HCT116 (cell line): ENCODE results near the gene PCBP3. TPM values are rescaled to one million over a fixed set of nuclear protein-coding genes. Genes with fewer than 3 reads are reported as not detected.
"Not testable (repeated sequence)": the region's sequence is repeated elsewhere in the genome, so short reads cannot be mapped to it uniquely, and the experiment has no call there.

Experiments used
- ATAC-seq: fragments of 200-7000 bp; cut with Tn5 transposase; 2 replicates; pipeline ENCODE4 v1.9.1; 2020; ENCODE audit warnings: mild to moderate bottlenecking, moderate library complexity
- BruUV-seq: library from RNA; stranded (reverse); fragments of 400-500 nt; replicated peaks from 2 replicates; lab custom pipeline; 2021; lab: Mats Ljungman, UMichigan
- CTCF ChIA-PET: fragments of 300-600 bp; sonication (Branson Sonifier 250); formaldehyde crosslinking; loops from one replicate; lab custom pipeline; 2021; ENCODE audit warnings: antibody characterized with exemption; lab: Charles Lee
- POLR2A ChIA-PET: fragments of 300-600, 350-600 bp; sonication (Branson Sonifier 250); formaldehyde crosslinking; loops from one replicate; lab custom pipeline; 2021; ENCODE audit warnings: antibody characterized with exemption; lab: Charles Lee
- RAD21 ChIA-PET, 2 experiments: fragments of 300-600 bp; sonication (Branson Sonifier 250); formaldehyde crosslinking; loops; one replicate each; lab custom pipeline; 2023; ENCODE audit warnings: low total read pairs in 2 of 2; ENCODE audit not compliant: uncharacterized antibody in 2 of 2, unreplicated experiment in 2 of 2, low non-redundant PET in 1 of 2; lab: Charles Lee
- DNase-seq: peaks from one replicate; pipeline ENCODE4 v3.0.0-alpha.2; 2010; ENCODE audit warnings: low read depth, low spot score
- H2AFZ ChIP-seq: fragments of 200-600 bp; shearing (Covaris generic), sonication (generic); 2 replicates; pipeline ENCODE4 v1.6.1; 2017; ENCODE audit warnings: low read depth, mixed run types, mixed read lengths, antibody characterized with exemption, low read length; ENCODE audit not compliant: poor library complexity, severe bottlenecking
- H3K27ac ChIP-seq: 2 replicates; pipeline ENCODE4 v1.5.1; 2012; ENCODE audit warnings: low read depth, low read length
- H3K27me3 ChIP-seq: fragments of 200-600 bp; sonication (generic); 2 replicates; pipeline ENCODE4 v1.6.1; 2016; ENCODE audit warnings: mixed run types, low read length, mixed read lengths; ENCODE audit not compliant: insufficient read depth
- H3K36me3 ChIP-seq, 2 experiments: fragments of 200-500 bp in 1 of 2; fragments of 200-600 bp in 1 of 2; sonication (Bioruptor generic) in 1 of 2; sonication (generic) in 1 of 2; 2 replicates each; pipeline versions ENCODE4 v1.5.1 to v1.6.1; 2014 to 2016; ENCODE audit warnings: low read length in 2 of 2, inconsistent platforms in 1 of 2, mixed read lengths in 1 of 2, mixed run types in 1 of 2; ENCODE audit not compliant: insufficient read depth in 2 of 2, control insufficient read depth in 1 of 2
- H3K4me1 ChIP-seq, 2 experiments: fragments of 200-600 bp in 1 of 2; sonication (generic) in 1 of 2; 2 replicates each; pipeline versions ENCODE4 v1.5.1 to v1.6.1; 2012 to 2017; ENCODE audit warnings: low read length in 2 of 2, inconsistent platforms in 1 of 2, mild to moderate bottlenecking in 1 of 2, mixed read lengths in 1 of 2, mixed run types in 1 of 2, moderate library complexity in 1 of 2; ENCODE audit not compliant: insufficient read depth in 2 of 2, control insufficient read depth in 1 of 2
- H3K4me2 ChIP-seq: fragments of 200-600 bp; sonication (generic); 2 replicates; pipeline ENCODE4 v1.6.1; 2017; ENCODE audit warnings: mixed run types, low read length, mixed read lengths
- H3K4me3 ChIP-seq, 2 experiments: fragments of 200-600 bp in 1 of 2; sonication (generic) in 1 of 2; replicated peaks in 1 of 2; 2 replicates each; pipeline ENCODE4 v1.5.1; 2011 to 2016; ENCODE audit warnings: low read length in 2 of 2, control low read depth in 1 of 2, low read depth in 1 of 2, mild to moderate bottlenecking in 1 of 2, mixed read lengths in 1 of 2, mixed run types in 1 of 2
- H3K79me2 ChIP-seq: fragments of 200-600 bp; sonication (generic); 2 replicates; pipeline ENCODE4 v1.6.1; 2017; ENCODE audit warnings: mild to moderate bottlenecking, mixed run types, low read length, moderate library complexity, mixed read lengths; ENCODE audit not compliant: insufficient read depth
- H3K9ac ChIP-seq: fragments of 200-600 bp; sonication (generic); 2 replicates; pipeline ENCODE4 v1.6.1; 2016; ENCODE audit warnings: low read length, mixed read lengths
- H3K9me2 ChIP-seq: fragments of 200-600 bp; sonication (generic), shearing (Covaris generic); 2 replicates; pipeline ENCODE4 v1.6.1; 2017; ENCODE audit warnings: mixed run types, mild to moderate bottlenecking, moderate library complexity; ENCODE audit not compliant: insufficient read depth
- H3K9me3 ChIP-seq, 2 experiments: fragments of 200-500 bp in 1 of 2; fragments of 200-600 bp in 1 of 2; sonication (Bioruptor generic) in 1 of 2; sonication (generic) in 1 of 2; 2 replicates each; pipeline ENCODE4 v1.6.1; 2014 to 2017; ENCODE audit warnings: low read length in 2 of 2, mixed read lengths in 2 of 2, inconsistent platforms in 1 of 2, low read depth in 1 of 2, mild to moderate bottlenecking in 1 of 2, mixed run types in 1 of 2, moderate library complexity in 1 of 2; ENCODE audit not compliant: control insufficient read depth in 1 of 2, insufficient read depth in 1 of 2
- H4K20me1 ChIP-seq: fragments of 200-600 bp; sonication (generic), shearing (Covaris generic); 2 replicates; pipeline ENCODE4 v1.6.1; 2017; ENCODE audit warnings: mixed run types, mild to moderate bottlenecking, moderate library complexity; ENCODE audit not compliant: insufficient read depth
- CEBPB ChIP-seq: IDR thresholded peaks from 2 replicates; pipeline ENCODE4 v1.6.1; 2012; ENCODE audit warnings: low read depth
- CTCF ChIP-seq, 3 experiments: fragments of 200-600 bp in 1 of 3; sonication (generic) in 1 of 3; IDR thresholded peaks in 2 of 3; conservative IDR thresholded peaks in 1 of 3; 2 replicates each; pipeline ENCODE4 v1.5.1; 2012 to 2017; ENCODE audit warnings: low read depth in 2 of 3, low read length in 2 of 3, antibody characterized with exemption in 1 of 3, borderline replicate concordance in 1 of 3, control low read depth in 1 of 3, mild to moderate bottlenecking in 1 of 3, mixed read lengths in 1 of 3, mixed run types in 1 of 3, moderate library complexity in 1 of 3; ENCODE audit not compliant: insufficient read depth in 1 of 3
- EGR1 ChIP-seq: IDR thresholded peaks from 2 replicates; pipeline ENCODE4 v1.6.1; 2012; ENCODE audit warnings: low read depth
- EZH2 ChIP-seq: fragments of 200-600 bp; sonication (generic); IDR thresholded peaks from 2 replicates; pipeline ENCODE4 v1.6.1; 2017; ENCODE audit warnings: antibody characterized with exemption, mixed run types
- FOSL1 ChIP-seq: IDR thresholded peaks from 2 replicates; pipeline ENCODE4 v1.6.1; 2012; ENCODE audit warnings: low read depth
- JUND ChIP-seq: IDR thresholded peaks from 2 replicates; pipeline ENCODE4 v1.6.1; 2012
- POLR2A ChIP-seq: IDR thresholded peaks from 2 replicates; pipeline ENCODE4 v1.7.0; 2011; ENCODE audit warnings: borderline replicate concordance; ENCODE audit not compliant: insufficient read depth, insufficient read length; ENCODE audit errors: extremely low read depth
- POLR2AphosphoS5 ChIP-seq: IDR thresholded peaks from 2 replicates; pipeline ENCODE4 v1.6.1; 2011; ENCODE audit warnings: mild to moderate bottlenecking, low read depth, low read length, moderate library complexity
- RAD21 ChIP-seq: IDR thresholded peaks from 2 replicates; pipeline ENCODE4 v1.6.1; 2012; ENCODE audit warnings: low read depth, mild to moderate bottlenecking
- REST ChIP-seq: IDR thresholded peaks from 2 replicates; pipeline ENCODE4 v1.6.1; 2012; ENCODE audit warnings: low read depth
- SIN3A ChIP-seq: IDR thresholded peaks from 2 replicates; pipeline ENCODE4 v1.6.1; 2012; ENCODE audit warnings: low read depth
- SP1 ChIP-seq: IDR thresholded peaks from 2 replicates; pipeline ENCODE4 v1.6.1; 2012; ENCODE audit warnings: low read depth
- SRF ChIP-seq: IDR thresholded peaks from 2 replicates; pipeline ENCODE4 v1.6.1; 2012; ENCODE audit warnings: low read depth
- TCF7L2 ChIP-seq: IDR thresholded peaks from 2 replicates; pipeline ENCODE4 v1.7.0; 2011; ENCODE audit warnings: borderline replicate concordance, inconsistent platforms; ENCODE audit not compliant: insufficient read depth, insufficient read length; ENCODE audit errors: extremely low read depth
- YY1 ChIP-seq: IDR thresholded peaks from 2 replicates; pipeline ENCODE4 v1.6.1; 2011; ENCODE audit warnings: low read length, low read depth, moderate library complexity, mild to moderate bottlenecking; ENCODE audit not compliant: insufficient replicate concordance; ENCODE audit errors: extremely low read depth
- ZFX ChIP-seq: fragments of 450-650 bp; IDR thresholded peaks from 2 replicates; pipeline ENCODE4 v1.6.1; 2017
- intact Hi-C: fragments of 100-400 bp; cut with micrococcal nuclease; formaldehyde crosslinking; loops from 2 replicates; pipeline ENCODE4 v1.10.0; 2022
- total RNA-seq: library from RNA; stranded (reverse); gene quantifications from one replicate; pipeline ENCODE4 v1.2.1, GENCODE V29; 2021; ENCODE audit not compliant: unreplicated experiment
- TF ChIP-seq, protein P1 (sequence below): IDR thresholded peaks from 2 replicates; pipeline ENCODE4 v1.6.1; 2012

Gene PCBP3
- total RNA-seq, 1 experiment from 2014 or later: 3.1 TPM

DNA sequence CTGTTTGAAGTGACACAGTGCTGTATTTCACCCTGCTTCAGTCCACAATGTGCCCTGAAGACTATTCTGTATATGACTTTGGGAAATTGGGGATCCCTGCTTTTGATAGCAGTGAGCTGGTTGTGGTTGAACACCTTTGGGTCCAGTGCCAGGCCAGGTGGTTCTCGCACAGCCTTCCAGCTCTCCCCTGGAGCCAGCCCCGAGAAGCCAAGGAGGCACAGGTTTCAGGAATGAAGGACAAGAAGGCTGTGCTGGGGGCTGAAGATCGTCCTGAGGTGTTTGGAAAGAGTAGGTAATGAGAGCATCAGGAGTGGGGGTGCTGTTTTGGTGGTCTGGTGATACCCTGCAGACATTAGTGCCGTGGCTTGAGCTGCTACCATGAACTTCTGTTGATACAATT lies 206.7 kb downstream of the PCBP3 start:
- ChIA-PET POLR2A (no interaction called here), RAD21 (no interaction called here), CTCF (no interaction called here)
- H4K20me1 ChIP-seq: no peaks in the 10 kb centered on the region
- no peaks in the 10 kb centered on the region for H3K4me1 ChIP-seq
- intact Hi-C loops: no loop called here
- H3K27me3 ChIP-seq: peaks cover 42% of the 10 kb centered on the region
- no peak overlapping the region for H3K27ac ChIP-seq
- H3K79me2 ChIP-seq: no peaks in the 10 kb centered on the region
- ATAC-seq (no peak), DNase-seq (no peak)
- H3K9me3 ChIP-seq: no peaks in the 10 kb centered on the region
- H3K36me3 ChIP-seq: no peaks in the 10 kb centered on the region
- H3K9ac ChIP-seq: no peak overlapping the region
- TF ChIP-seq TCF7L2: no peak
- TF ChIP-seq, protein P1, sequence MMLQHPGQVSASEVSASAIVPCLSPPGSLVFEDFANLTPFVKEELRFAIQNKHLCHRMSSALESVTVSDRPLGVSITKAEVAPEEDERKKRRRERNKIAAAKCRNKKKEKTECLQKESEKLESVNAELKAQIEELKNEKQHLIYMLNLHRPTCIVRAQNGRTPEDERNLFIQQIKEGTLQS: no peak
- no peak for TF ChIP-seq SP1
- TF ChIP-seq RAD21: no peak
- no peak for TF ChIP-seq REST
- TF ChIP-seq ZFX: no peak
- no peak for TF ChIP-seq CEBPB
- no peak for TF ChIP-seq POLR2AphosphoS5
- no peak for TF ChIP-seq EGR1
- no peak for TF ChIP-seq YY1
- no peak for TF ChIP-seq SIN3A
- TF ChIP-seq SRF: no peak
- TF ChIP-seq CTCF (IDR thresholded peaks at IDR 0.05 in 2 of 3, conservative IDR thresholded peaks at IDR 0.05 in 1 of 3; ENCODE audit: borderline replicate concordance in 1 of 3, insufficient read depth in 1 of 3, low read depth in 2 of 3, low read length in 2 of 3): no peak
- no peak for TF ChIP-seq FOSL1
- TF ChIP-seq POLR2A: no peak
- TF ChIP-seq EZH2: no peak
- no peak for TF ChIP-seq JUND
- no peak overlapping the region for H2AFZ ChIP-seq
- H3K4me3 ChIP-seq: no peak overlapping the region
- BruUV-seq: no TSS peak
- no peak overlapping the region for H3K4me2 ChIP-seq
- no peaks in the 10 kb centered on the region for H3K9me2 ChIP-seq

- H3K9me3 ChIP-seq, H3K27ac ChIP-seq, H3K79me2 ChIP-seq, BruUV-seq, H3K4me1 ChIP-seq, ATAC-seq, H3K4me2 ChIP-seq, H3K9ac ChIP-seq, CTCF ChIA-PET, intact Hi-C loops, POLR2A ChIA-PET, H3K36me3 ChIP-seq, RAD21 ChIA-PET, H2AFZ ChIP-seq, H4K20me1 ChIP-seq, H3K9me2 ChIP-seq, DNase-seq, H3K4me3 ChIP-seq: not testable (repeated sequence)
- H3K27me3 ChIP-seq: peaks cover 37% of the 10 kb centered on the region; the same call in 1 of the 2 replicates
Observed at GRCh38 chr21:45852386-45852785, 208.9 kb downstream of the PCBP3 start.
